Ishikawa (cell line): ENCODE data around the gene CHCHD6.

ENCODE experiments used
- CEBPB ChIP-seq: IDR thresholded peaks from 2 replicates; pipeline ENCODE4 v1.6.1; 2012
- CREB1 ChIP-seq: IDR thresholded peaks from 2 replicates; pipeline ENCODE4 v1.6.1; 2012; ENCODE audit warnings: low read depth
- EGR1 ChIP-seq: IDR thresholded peaks from 2 replicates; pipeline ENCODE4 v1.6.1; 2012
- EP300 ChIP-seq: IDR thresholded peaks from 2 replicates; pipeline ENCODE4 v1.6.1; 2012; ENCODE audit warnings: borderline replicate concordance
- FOXM1 ChIP-seq: IDR thresholded peaks from 2 replicates; pipeline ENCODE4 v1.6.1; 2012; ENCODE audit warnings: low read depth, borderline replicate concordance
- NFIC ChIP-seq: IDR thresholded peaks from 2 replicates; pipeline ENCODE4 v1.6.1; 2012
- RAD21 ChIP-seq: IDR thresholded peaks from 2 replicates; pipeline ENCODE4 v1.6.1; 2012; ENCODE audit warnings: low read depth
- TAF1 ChIP-seq: IDR thresholded peaks from 2 replicates; pipeline ENCODE4 v1.6.1; 2012; ENCODE audit warnings: low read depth, mild to moderate bottlenecking
- TCF12 ChIP-seq: IDR thresholded peaks from 2 replicates; pipeline ENCODE4 v1.6.1; 2012; ENCODE audit warnings: low read depth
- TEAD4 ChIP-seq: IDR thresholded peaks from 2 replicates; pipeline ENCODE4 v1.6.1; 2012
- YY1 ChIP-seq: IDR thresholded peaks from 2 replicates; pipeline ENCODE4 v1.6.1; 2012; ENCODE audit warnings: low read depth
- ZBTB7A ChIP-seq: IDR thresholded peaks from 2 replicates; pipeline ENCODE4 v1.6.1; 2012; ENCODE audit warnings: low read depth
- TF ChIP-seq, protein P1 (sequence below): IDR thresholded peaks from 2 replicates; pipeline ENCODE4 v1.6.1; 2012
- TF ChIP-seq, protein P2 (sequence below): IDR thresholded peaks from 2 replicates; pipeline ENCODE4 v1.6.1; 2012; ENCODE audit warnings: low read depth, mild to moderate bottlenecking
- TF ChIP-seq, protein P3 (sequence below): IDR thresholded peaks from 2 replicates; pipeline ENCODE4 v1.6.1; 2012

The CHCHD6 gene

DNA sequence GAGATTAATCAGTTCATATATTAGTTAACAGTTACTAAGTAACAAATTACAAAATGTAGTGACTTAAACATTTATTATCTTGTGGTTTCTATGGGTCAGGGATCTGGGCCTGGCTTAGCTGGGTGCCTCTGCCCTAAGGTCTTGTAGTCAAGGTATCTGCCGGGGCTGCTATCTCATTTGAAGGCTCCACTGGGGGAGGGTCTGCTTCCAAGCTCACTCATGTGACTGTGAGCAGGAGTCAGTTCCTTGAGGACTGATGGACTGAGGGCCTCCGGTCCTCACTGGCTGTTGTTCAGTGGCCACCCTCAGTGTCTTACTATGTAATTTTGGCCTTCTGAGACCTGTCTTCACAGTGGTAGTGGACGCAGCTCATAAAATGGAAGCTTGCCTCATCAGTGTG is 143.0 kb downstream of the CHCHD6 start:
- TF ChIP-seq TAF1 (no peak), RAD21 (no peak), NFIC (no peak), FOXM1 (no peak), TEAD4 (no peak), ZBTB7A (no peak), EGR1 (no peak), EP300 (no peak), TCF12 (no peak), CEBPB (no peak), CREB1 (no peak), YY1 (no peak)
- TF ChIP-seq, protein P1, sequence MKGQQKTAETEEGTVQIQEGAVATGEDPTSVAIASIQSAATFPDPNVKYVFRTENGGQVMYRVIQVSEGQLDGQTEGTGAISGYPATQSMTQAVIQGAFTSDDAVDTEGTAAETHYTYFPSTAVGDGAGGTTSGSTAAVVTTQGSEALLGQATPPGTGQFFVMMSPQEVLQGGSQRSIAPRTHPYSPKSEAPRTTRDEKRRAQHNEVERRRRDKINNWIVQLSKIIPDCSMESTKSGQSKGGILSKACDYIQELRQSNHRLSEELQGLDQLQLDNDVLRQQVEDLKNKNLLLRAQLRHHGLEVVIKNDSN: no peak
- TF ChIP-seq, protein P2, sequence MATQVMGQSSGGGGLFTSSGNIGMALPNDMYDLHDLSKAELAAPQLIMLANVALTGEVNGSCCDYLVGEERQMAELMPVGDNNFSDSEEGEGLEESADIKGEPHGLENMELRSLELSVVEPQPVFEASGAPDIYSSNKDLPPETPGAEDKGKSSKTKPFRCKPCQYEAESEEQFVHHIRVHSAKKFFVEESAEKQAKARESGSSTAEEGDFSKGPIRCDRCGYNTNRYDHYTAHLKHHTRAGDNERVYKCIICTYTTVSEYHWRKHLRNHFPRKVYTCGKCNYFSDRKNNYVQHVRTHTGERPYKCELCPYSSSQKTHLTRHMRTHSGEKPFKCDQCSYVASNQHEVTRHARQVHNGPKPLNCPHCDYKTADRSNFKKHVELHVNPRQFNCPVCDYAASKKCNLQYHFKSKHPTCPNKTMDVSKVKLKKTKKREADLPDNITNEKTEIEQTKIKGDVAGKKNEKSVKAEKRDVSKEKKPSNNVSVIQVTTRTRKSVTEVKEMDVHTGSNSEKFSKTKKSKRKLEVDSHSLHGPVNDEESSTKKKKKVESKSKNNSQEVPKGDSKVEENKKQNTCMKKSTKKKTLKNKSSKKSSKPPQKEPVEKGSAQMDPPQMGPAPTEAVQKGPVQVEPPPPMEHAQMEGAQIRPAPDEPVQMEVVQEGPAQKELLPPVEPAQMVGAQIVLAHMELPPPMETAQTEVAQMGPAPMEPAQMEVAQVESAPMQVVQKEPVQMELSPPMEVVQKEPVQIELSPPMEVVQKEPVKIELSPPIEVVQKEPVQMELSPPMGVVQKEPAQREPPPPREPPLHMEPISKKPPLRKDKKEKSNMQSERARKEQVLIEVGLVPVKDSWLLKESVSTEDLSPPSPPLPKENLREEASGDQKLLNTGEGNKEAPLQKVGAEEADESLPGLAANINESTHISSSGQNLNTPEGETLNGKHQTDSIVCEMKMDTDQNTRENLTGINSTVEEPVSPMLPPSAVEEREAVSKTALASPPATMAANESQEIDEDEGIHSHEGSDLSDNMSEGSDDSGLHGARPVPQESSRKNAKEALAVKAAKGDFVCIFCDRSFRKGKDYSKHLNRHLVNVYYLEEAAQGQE: no peak
- TF ChIP-seq, protein P3, sequence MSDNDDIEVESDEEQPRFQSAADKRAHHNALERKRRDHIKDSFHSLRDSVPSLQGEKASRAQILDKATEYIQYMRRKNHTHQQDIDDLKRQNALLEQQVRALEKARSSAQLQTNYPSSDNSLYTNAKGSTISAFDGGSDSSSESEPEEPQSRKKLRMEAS: no peak

DNA sequence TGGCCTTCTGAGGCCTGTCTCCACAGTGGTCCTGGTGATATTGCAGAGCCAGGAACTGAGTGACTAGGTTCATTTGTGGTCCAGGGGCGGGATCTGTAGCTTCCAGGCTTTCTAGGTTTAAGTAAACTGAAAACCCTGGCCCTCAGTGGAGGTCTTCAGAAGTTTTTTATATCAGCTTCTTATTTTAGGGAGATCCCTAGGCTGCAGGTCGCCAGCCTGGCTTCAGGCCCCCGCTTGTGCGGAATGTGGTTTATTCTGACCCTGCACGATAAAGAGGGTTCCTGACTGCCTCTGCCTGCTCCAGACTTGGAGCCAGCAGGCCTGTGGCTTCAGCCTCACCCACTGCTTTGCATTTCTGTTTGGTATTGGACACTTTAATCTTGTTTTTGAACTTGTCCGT is 145.0 kb downstream of the CHCHD6 start:
- TF ChIP-seq ZBTB7A (no peak), NFIC (no peak), RAD21 (no peak), YY1 (no peak), EP300 (no peak), EGR1 (no peak), TCF12 (no peak)
- TF ChIP-seq, protein P2: no peak
- TF ChIP-seq, protein P3: no peak

DNA sequence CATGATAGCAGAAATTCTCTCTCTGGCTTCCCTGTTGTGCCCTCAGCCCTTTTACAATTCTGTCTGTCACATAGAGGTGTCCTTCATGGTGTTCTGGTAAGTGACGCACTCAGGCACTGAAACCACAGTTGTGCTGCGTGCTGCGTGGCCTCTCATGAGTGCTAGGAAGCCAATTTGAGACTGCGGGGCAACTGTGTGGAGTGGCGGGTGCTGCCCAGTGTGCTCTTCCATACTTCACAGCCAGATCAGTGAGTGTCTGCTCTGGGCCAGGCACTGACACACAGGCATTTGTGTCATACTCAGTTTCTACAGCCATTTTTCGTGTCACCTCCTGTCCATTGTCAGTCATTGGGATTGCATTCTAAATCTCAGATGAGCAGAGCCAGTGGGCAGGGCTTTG is 145.7 kb downstream of the CHCHD6 start:
- no peak for TF ChIP-seq FOXM1
- TF ChIP-seq, protein P1: no peak
- TF ChIP-seq NFIC: no peak
- no peak for TF ChIP-seq CEBPB

DNA sequence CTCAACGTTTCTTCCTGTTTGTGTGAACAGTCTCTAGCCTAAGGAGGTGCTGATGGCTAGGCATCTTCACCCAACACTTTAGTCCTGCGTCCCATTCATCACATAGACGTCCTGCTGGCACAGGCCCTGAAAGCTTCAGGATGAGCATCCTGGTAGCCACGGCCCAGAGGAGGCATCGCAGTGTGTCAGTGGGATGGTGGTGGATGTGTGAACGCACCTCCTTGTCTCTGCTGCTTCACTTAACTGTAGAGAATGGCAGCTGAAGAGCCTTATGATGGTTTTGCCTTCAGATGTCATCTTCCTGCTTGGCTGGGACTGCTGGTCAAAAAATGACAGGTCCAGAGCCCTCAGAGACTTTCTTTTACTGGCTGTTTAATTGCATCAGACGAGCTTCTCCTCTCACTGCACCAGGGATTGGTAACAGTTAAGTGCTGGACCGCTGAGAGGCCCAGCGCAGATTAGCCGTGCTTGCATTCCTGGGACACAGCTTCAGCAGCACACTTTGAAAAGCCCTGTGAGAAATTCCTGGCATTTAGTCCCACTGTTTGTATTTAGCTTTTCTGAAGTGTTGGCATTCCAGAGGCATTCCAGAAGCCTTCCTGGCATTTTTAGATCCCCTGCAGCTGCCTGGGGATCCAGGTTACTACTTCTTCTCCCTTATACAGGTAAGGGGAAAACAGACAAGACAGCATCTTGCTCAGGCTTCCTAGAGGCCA is 146.5 kb downstream of the CHCHD6 start:
- TF ChIP-seq YY1 (no peak), RAD21 (no peak), TAF1 (no peak), ZBTB7A (no peak), TEAD4 (peak; percentile 96), CEBPB (no peak), NFIC (peak; percentile 29; the same call in 1 of the 2 replicates), CREB1 (no peak), EP300 (no peak; the same call in 1 of the 2 replicates), FOXM1 (no peak), TCF12 (no peak)
- TF ChIP-seq, protein P3: no peak
- TF ChIP-seq, protein P2: no peak
- TF ChIP-seq, protein P1: no peak
